Measurements from ENCODE around the gene TUBB8. TPM values are rescaled to one million over a fixed set of nuclear protein-coding genes. Genes with fewer than 3 reads are reported as not detected.

The TUBB8 gene
- total and polyA plus RNA-seq, 8 donors: 0.15 TPM; not detected in 7

- TF ChIP-seq EP300 (IDR thresholded peaks at IDR 0.05): no peak
- TF ChIP-seq POLR2AphosphoS5 (IDR thresholded peaks at IDR 0.05): peak in 2 of 3 donors; percentile 10 to 67
- DNase-seq: peak; percentile 54 to 68
- no peaks in the 10 kb centered on the region for H3K9me3 ChIP-seq
- intact Hi-C loops (cut with DNase I; ENCODE audit: low total_unique reads): no loop called here
- no peak overlapping the region for H3K4me3 ChIP-seq
- no peaks in the 10 kb centered on the region for H3K27me3 ChIP-seq
- H3K27ac ChIP-seq: peak overlapping the region in 1 of 5 donors; percentile 16
- H3K36me3 ChIP-seq: no peaks in the 10 kb centered on the region
- WGBS, 5 donors: 35 to 62% (median 45%) methylated on average over 2 to 4 of the region's 4 CpGs
- H3K4me1 ChIP-seq: peaks cover 7 to 30% (median 27%) of the 10 kb centered on the region in 4 donors
Measured at GRCh38 chr10:88253-88652, 39.2 kb upstream of the TUBB8 start.

- Histone ChIP-seq H3K27ac (peak overlapping the region in 1 of 5 donors; percentile 67), H3K36me3 (no peaks in the 10 kb centered on the region), H3K27me3 (no peaks in the 10 kb centered on the region), H3K4me1 (peaks cover 5 to 29% (median 27%) of the 10 kb centered on the region in 4 donors), H3K4me3 (no peak overlapping the region), H3K9me3 (no peaks in the 10 kb centered on the region)
- intact Hi-C loops (cut with DNase I; ENCODE audit: low total_unique reads): no loop called here
- TF ChIP-seq EP300 (IDR thresholded peaks at IDR 0.05): no peak
- TF ChIP-seq, protein P1, sequence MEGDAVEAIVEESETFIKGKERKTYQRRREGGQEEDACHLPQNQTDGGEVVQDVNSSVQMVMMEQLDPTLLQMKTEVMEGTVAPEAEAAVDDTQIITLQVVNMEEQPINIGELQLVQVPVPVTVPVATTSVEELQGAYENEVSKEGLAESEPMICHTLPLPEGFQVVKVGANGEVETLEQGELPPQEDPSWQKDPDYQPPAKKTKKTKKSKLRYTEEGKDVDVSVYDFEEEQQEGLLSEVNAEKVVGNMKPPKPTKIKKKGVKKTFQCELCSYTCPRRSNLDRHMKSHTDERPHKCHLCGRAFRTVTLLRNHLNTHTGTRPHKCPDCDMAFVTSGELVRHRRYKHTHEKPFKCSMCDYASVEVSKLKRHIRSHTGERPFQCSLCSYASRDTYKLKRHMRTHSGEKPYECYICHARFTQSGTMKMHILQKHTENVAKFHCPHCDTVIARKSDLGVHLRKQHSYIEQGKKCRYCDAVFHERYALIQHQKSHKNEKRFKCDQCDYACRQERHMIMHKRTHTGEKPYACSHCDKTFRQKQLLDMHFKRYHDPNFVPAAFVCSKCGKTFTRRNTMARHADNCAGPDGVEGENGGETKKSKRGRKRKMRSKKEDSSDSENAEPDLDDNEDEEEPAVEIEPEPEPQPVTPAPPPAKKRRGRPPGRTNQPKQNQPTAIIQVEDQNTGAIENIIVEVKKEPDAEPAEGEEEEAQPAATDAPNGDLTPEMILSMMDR (IDR thresholded peaks at IDR 0.05): no peak
- TF ChIP-seq POLR2AphosphoS5 (IDR thresholded peaks at IDR 0.05): peak in 2 of 3 donors; percentile 38 to 58
- TF ChIP-seq POLR2A (IDR thresholded peaks at IDR 0.05): no peak
- WGBS, 5 donors: 43 to 72% (median 49%) methylated on average over 15 to 19 of the region's 19 CpGs
- peak; percentile 71 to 85 for DNase-seq
Measured at GRCh38 chr10:87177-88080, 38.3 kb upstream of the TUBB8 start.

DNA sequence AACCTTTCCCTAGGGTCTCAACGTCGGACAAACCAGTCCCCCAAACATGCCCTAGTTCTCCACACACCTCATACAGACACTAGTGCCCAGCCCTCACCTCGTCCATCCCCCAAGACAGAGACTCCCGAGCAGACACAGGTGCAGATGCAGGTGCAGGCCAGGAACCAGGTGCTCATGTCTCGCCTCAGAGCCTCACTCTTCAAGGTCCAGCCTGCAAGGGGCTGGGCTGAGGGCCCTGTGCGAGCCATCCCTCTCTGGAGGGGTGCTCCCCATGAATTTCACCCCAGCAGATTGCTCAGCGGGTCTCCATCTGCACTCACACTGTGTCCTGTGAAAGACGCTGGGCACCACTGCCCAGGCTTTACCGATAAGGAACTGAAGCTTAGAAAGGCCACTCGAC is 36.9 kb upstream of the TUBB8 start:
- intact Hi-C loops (cut with DNase I; ENCODE audit: low total_unique reads): no loop called here
- no peak for DNase-seq
- Histone ChIP-seq H3K36me3 (no peaks in the 10 kb centered on the region), H3K27me3 (peaks cover 0 to 9% (median 0%) of the 10 kb centered on the region in 3 donors), H3K4me1 (peaks cover 0 to 21% (median 15%) of the 10 kb centered on the region in 4 donors), H3K9me3 (no peaks in the 10 kb centered on the region), H3K4me3 (no peak overlapping the region), H3K27ac (no peak overlapping the region)
- 67 to 92% (median 87%) methylated on average over 2 to 10 of the region's 10 CpGs for WGBS, 5 donors
- TF ChIP-seq POLR2AphosphoS5 (IDR thresholded peaks at IDR 0.05) (no peak), EP300 (IDR thresholded peaks at IDR 0.05) (no peak), POLR2A (IDR thresholded peaks at IDR 0.05) (no peak)
- TF ChIP-seq, protein P1 (IDR thresholded peaks at IDR 0.05): no peak

- DNase-seq: no peak
- no peak overlapping the region for H3K27ac ChIP-seq
- no peaks in the 10 kb centered on the region for H3K36me3 ChIP-seq
- no peaks in the 10 kb centered on the region for H3K9me3 ChIP-seq
- WGBS, 5 donors: 65 to 79% (median 76%) methylated on average over 5 to 8 of the region's 8 CpGs
- intact Hi-C loops (cut with DNase I; ENCODE audit: low total_unique reads): no loop called here
- peaks cover 0 to 19% (median 0%) of the 10 kb centered on the region in 3 donors for H3K27me3 ChIP-seq
- no peak overlapping the region for H3K4me3 ChIP-seq
- H3K4me1 ChIP-seq: peaks cover 0 to 21% (median 15%) of the 10 kb centered on the region in 4 donors
- TF ChIP-seq POLR2AphosphoS5 (IDR thresholded peaks at IDR 0.05): no peak
- TF ChIP-seq, protein P1 (IDR thresholded peaks at IDR 0.05): no peak
- TF ChIP-seq POLR2A (IDR thresholded peaks at IDR 0.05): no peak
- TF ChIP-seq EP300 (IDR thresholded peaks at IDR 0.05): no peak
Measured at GRCh38 chr10:85044-85443, 35.9 kb upstream of the TUBB8 start.

All from stomach (tissue), 9 donors.